ENCODE data around the gene UVRAG.

DNA sequence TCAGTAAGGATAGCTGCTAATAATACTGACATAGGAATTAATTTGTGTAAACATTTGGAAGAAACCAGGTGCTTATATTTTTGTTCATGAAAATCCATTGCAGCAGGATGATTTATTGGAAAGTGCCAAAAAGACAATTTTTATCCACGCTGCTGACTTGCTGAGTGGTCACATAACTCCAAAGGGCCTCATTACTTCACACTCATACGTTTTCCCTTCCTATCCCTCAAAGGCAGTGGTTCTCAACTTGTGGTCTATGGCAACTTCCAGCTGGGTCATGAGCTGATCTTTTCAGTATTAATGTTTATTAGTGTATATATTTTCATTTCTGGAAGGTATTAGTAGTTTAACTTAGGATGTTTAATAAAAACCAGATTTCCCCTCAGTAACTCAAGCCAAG lies 178.1 kb downstream of the UVRAG start:
- TF ChIP-seq, protein P1, sequence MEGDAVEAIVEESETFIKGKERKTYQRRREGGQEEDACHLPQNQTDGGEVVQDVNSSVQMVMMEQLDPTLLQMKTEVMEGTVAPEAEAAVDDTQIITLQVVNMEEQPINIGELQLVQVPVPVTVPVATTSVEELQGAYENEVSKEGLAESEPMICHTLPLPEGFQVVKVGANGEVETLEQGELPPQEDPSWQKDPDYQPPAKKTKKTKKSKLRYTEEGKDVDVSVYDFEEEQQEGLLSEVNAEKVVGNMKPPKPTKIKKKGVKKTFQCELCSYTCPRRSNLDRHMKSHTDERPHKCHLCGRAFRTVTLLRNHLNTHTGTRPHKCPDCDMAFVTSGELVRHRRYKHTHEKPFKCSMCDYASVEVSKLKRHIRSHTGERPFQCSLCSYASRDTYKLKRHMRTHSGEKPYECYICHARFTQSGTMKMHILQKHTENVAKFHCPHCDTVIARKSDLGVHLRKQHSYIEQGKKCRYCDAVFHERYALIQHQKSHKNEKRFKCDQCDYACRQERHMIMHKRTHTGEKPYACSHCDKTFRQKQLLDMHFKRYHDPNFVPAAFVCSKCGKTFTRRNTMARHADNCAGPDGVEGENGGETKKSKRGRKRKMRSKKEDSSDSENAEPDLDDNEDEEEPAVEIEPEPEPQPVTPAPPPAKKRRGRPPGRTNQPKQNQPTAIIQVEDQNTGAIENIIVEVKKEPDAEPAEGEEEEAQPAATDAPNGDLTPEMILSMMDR (conservative IDR thresholded peaks at IDR 0.05; ENCODE audit: low read depth, low read length), result no peak
- TF ChIP-seq EZH2phosphoT487 (IDR thresholded peaks at IDR 0.05; ENCODE audit: borderline replicate concordance, low read length) (no peak), EZH2 (IDR thresholded peaks at IDR 0.05; ENCODE audit: low read length, unreplicated experiment) (no peak)

Data from PC-3 (cell line).